IMR-90 (cell line): Measurements from ENCODE around the gene PSTK. TPM values are rescaled to one million over a fixed set of nuclear protein-coding genes. Genes with fewer than 3 reads are reported as not detected.
A peak's percentile ranks its signal among the peaks of the same experiment; 100 is the strongest.

ENCODE experiments used
- ATAC-seq: fragments of 200-7000 bp; cut with Tn5 transposase; 2 replicates; pipeline ENCODE4 v1.9.1; 2020; ENCODE audit warnings: low read depth, mild to moderate bottlenecking, moderate library complexity
- BruUV-seq: library from RNA; stranded (reverse); fragments of 400-500 nt; replicated peaks from 2 replicates; lab custom pipeline; 2021; lab: Mats Ljungman, UMichigan
- CTCF ChIA-PET: fragments of 300-600 bp; formaldehyde crosslinking; extraction: SDS; loops from one replicate; lab custom pipeline; 2021; ENCODE audit warnings: antibody characterized with exemption; lab: Yijun Ruan, JAX
- POLR2A ChIA-PET: fragments of 300-600 bp; sonication (Branson Sonifier 250); formaldehyde crosslinking; loops from one replicate; lab custom pipeline; 2022; ENCODE audit warnings: antibody characterized with exemption; ENCODE audit not compliant: unreplicated experiment; lab: Charles Lee
- DNase-seq: peaks from one replicate; pipeline ENCODE4 v3.0.0; 2013
- H2AFZ ChIP-seq: replicated peaks from 2 replicates; pipeline ENCODE3; 2013; ENCODE audit warnings: low read length, mild to moderate bottlenecking; ENCODE audit not compliant: poor library complexity
- H2AK5ac ChIP-seq: 2 replicates; pipeline ENCODE4 v1.6.1; 2013; ENCODE audit warnings: low read depth, low read length, inconsistent platforms
- H2AK9ac ChIP-seq: replicated peaks from 2 replicates; pipeline ENCODE3; 2013; ENCODE audit warnings: mild to moderate bottlenecking, low read depth, low read length, moderate library complexity; ENCODE audit not compliant: poor library complexity
- H2BK120ac ChIP-seq: 2 replicates; pipeline ENCODE4 v1.6.1; 2013; ENCODE audit warnings: low read depth, low read length, inconsistent platforms
- H2BK15ac ChIP-seq: 3 replicates; pipeline ENCODE4 v1.6.1; 2013; ENCODE audit warnings: low read depth, low read length, inconsistent platforms
- H2BK20ac ChIP-seq: 2 replicates; pipeline ENCODE4 v1.6.1; 2013; ENCODE audit warnings: low read depth, mild to moderate bottlenecking, inconsistent platforms, low read length, moderate library complexity
- H2BK5ac ChIP-seq: 2 replicates; pipeline ENCODE4 v1.6.1; 2013; ENCODE audit warnings: mild to moderate bottlenecking, low read depth, low read length, inconsistent platforms; ENCODE audit not compliant: poor library complexity, severe bottlenecking
- H3K14ac ChIP-seq: replicated peaks from 2 replicates; pipeline ENCODE4 v1.6.1; 2013; ENCODE audit warnings: low read depth, low read length, inconsistent platforms
- H3K18ac ChIP-seq: 2 replicates; pipeline ENCODE4 v1.6.1; 2013; ENCODE audit warnings: low read depth, low read length, control low read depth
- H3K23ac ChIP-seq: 2 replicates; pipeline ENCODE4 v1.6.1; 2013; ENCODE audit warnings: low read depth, low read length, inconsistent platforms
- H3K27ac ChIP-seq: 2 replicates; pipeline ENCODE4 v1.5.1; 2013; ENCODE audit warnings: mild to moderate bottlenecking, control low read depth, low read length; ENCODE audit not compliant: insufficient read depth
- H3K27me3 ChIP-seq: 2 replicates; pipeline ENCODE4 v1.6.1; 2013; ENCODE audit warnings: low read length; ENCODE audit not compliant: control insufficient read depth, insufficient read depth
- H3K36me3 ChIP-seq: 2 replicates; pipeline ENCODE4 v1.6.1; 2013; ENCODE audit warnings: low read length, mixed read lengths; ENCODE audit not compliant: control insufficient read depth, insufficient read depth
- H3K4ac ChIP-seq: 2 replicates; pipeline ENCODE4 v1.6.1; 2013; ENCODE audit warnings: low read depth, low read length, inconsistent platforms
- H3K4me1 ChIP-seq: 2 replicates; pipeline ENCODE4 v1.6.1; 2013; ENCODE audit warnings: low read length, mixed read lengths; ENCODE audit not compliant: control insufficient read depth, insufficient read depth
- H3K4me2 ChIP-seq: 2 replicates; pipeline ENCODE4 v1.6.1; 2013; ENCODE audit warnings: low read depth, mild to moderate bottlenecking, control low read depth, low read length, moderate library complexity
- H3K4me3 ChIP-seq: 2 replicates; pipeline ENCODE4 v1.5.1; 2013; ENCODE audit warnings: low read depth, mild to moderate bottlenecking, control low read depth, low read length, moderate library complexity; ENCODE audit not compliant: insufficient read depth
- H3K56ac ChIP-seq: 2 replicates; pipeline ENCODE4 v1.6.1; 2013; ENCODE audit warnings: low read length, inconsistent platforms; ENCODE audit not compliant: insufficient read depth; ENCODE audit errors: extremely low read depth
- H3K79me1 ChIP-seq, 2 experiments: 2 replicates each; pipeline ENCODE4 v1.6.1; 2013; ENCODE audit warnings: low read length in 2 of 2, inconsistent platforms in 1 of 2, low read depth in 1 of 2
- H3K9ac ChIP-seq: 2 replicates; pipeline ENCODE4 v1.6.1; 2013; ENCODE audit warnings: low read depth, low read length, control low read depth
- H3K9me1 ChIP-seq: 2 replicates; pipeline ENCODE4 v1.6.1; 2013; ENCODE audit warnings: low read length, inconsistent platforms; ENCODE audit not compliant: insufficient read depth
- H3K9me3 ChIP-seq: 2 replicates; pipeline ENCODE4 v1.6.1; 2013; ENCODE audit warnings: low read length; ENCODE audit not compliant: control insufficient read depth, insufficient read depth
- H4K20me1 ChIP-seq: 2 replicates; pipeline ENCODE4 v1.6.1; 2013; ENCODE audit warnings: low read length, inconsistent platforms; ENCODE audit not compliant: insufficient read depth
- H4K5ac ChIP-seq: 2 replicates; pipeline ENCODE4 v1.6.1; 2013; ENCODE audit warnings: mild to moderate bottlenecking, low read depth, low read length, control low read depth
- H4K8ac ChIP-seq, 2 experiments: 2 replicates each; pipeline ENCODE4 v1.6.1; 2013; ENCODE audit warnings: low read depth in 2 of 2, low read length in 2 of 2, control low read depth in 1 of 2, inconsistent platforms in 1 of 2
- H4K91ac ChIP-seq: 2 replicates; pipeline ENCODE4 v1.6.1; 2013; ENCODE audit warnings: low read depth, low read length, inconsistent platforms; ENCODE audit not compliant: insufficient read depth
- CHD1 ChIP-seq: IDR thresholded peaks from 2 replicates; pipeline ENCODE4 v1.6.1; 2012; ENCODE audit warnings: low read depth, low read length, improper control_type of control experiment
- FOS ChIP-seq: fragments of 150-350 bp; IDR thresholded peaks from 2 replicates; pipeline ENCODE4 v1.6.1; 2016; ENCODE audit warnings: low read depth, low read length
- MAFK ChIP-seq: IDR thresholded peaks from 2 replicates; pipeline ENCODE4 v1.6.1; 2012; ENCODE audit warnings: low read depth, low read length, improper control_type of control experiment
- MAZ ChIP-seq: IDR thresholded peaks from 2 replicates; pipeline ENCODE4 v1.6.1; 2012; ENCODE audit warnings: low read depth, mild to moderate bottlenecking, low read length, improper control_type of control experiment, moderate library complexity, borderline replicate concordance
- MXI1 ChIP-seq: IDR thresholded peaks from 2 replicates; pipeline ENCODE4 v1.6.1; 2012; ENCODE audit warnings: low read depth, mild to moderate bottlenecking, low read length, moderate library complexity, borderline replicate concordance
- RAD21 ChIP-seq: IDR thresholded peaks from 2 replicates; pipeline ENCODE4 v1.6.1; 2012; ENCODE audit warnings: low read length, improper control_type of control experiment
- RFX5 ChIP-seq: IDR thresholded peaks from 2 replicates; pipeline ENCODE4 v1.8.0; 2012; ENCODE audit warnings: low read depth, mild to moderate bottlenecking, low read length, moderate library complexity
- USF2 ChIP-seq: fragments of 150-350 bp; IDR thresholded peaks from 2 replicates; pipeline ENCODE4 v1.6.1; 2017; ENCODE audit warnings: mild to moderate bottlenecking, antibody characterized with exemption, low read length, low read depth
- WGBS, 2 experiments: methylation state at CpG; one replicate each; pipeline versions ENCODE4 v1.1.5 to v1.1.7; 2013; ENCODE audit warnings: missing lambda C conversion rate in 2 of 2; ENCODE audit not compliant: insufficient read length in 1 of 2; ENCODE audit errors: extremely low coverage in 2 of 2; 5-methylcytosine and 5-hydroxymethylcytosine counted together
- dilution Hi-C: fragments of 300-500 bp; cut with HindIII; formaldehyde crosslinking; loops from one replicate; pipeline ENCODE4 v1.14.3; 2018; ENCODE audit warnings: low sequenced_read_pairs; ENCODE audit not compliant: unreplicated experiment
- in situ Hi-C: fragments of 300-500 bp; cut with MboI; formaldehyde crosslinking; loops from 3 replicates; pipeline ENCODE4 v1.14.3; 2019; ENCODE audit warnings: low sequenced_read_pairs, inconsistent platforms, mixed read lengths
- intact Hi-C: fragments of 100-400 bp; cut with micrococcal nuclease; formaldehyde crosslinking; loops from 2 replicates; pipeline ENCODE4 v1.10.0; 2022
- polyA plus RNA-seq, 3 experiments: library from polyadenylated mRNA; depleted of rRNA; stranded (reverse); fragments of >200 nt; gene quantifications; 2 replicates each; pipeline ENCODE4 v1.2.3, GENCODE V29; 2012; ENCODE audit warnings: low replicate concordance in 1 of 3
- total RNA-seq: library from RNA; depleted of rRNA; stranded (reverse); fragments of >200 nt; gene quantifications from 2 replicates; pipeline ENCODE4 v1.2.3, GENCODE V29; 2012
- TF ChIP-seq, protein P1 (sequence below): fragments of 150-350 bp; IDR thresholded peaks from 2 replicates; pipeline ENCODE4 v1.6.1; 2016; ENCODE audit warnings: low read depth, mild to moderate bottlenecking, low read length, moderate library complexity, borderline replicate concordance
- TF ChIP-seq, protein P2 (sequence below): conservative IDR thresholded peaks from 2 replicates; pipeline ENCODE4 v1.5.1; 2012; ENCODE audit warnings: mild to moderate bottlenecking, low read depth, low read length, improper control_type of control experiment

Gene PSTK
- total and polyA plus RNA-seq, 2 of the 4 experiments (the other 2 are of a cell fraction), result 4.1 to 4.2 TPM

- POLR2A ChIA-PET, result interaction anchor here (0.6 to 1.5 kb wide), 2 partner anchors 12 to 13 kb away, joined by 3 to 4 read pairs; no protein-coding TSS in a partner anchor
- Histone ChIP-seq H4K5ac (no peak overlapping the region), H3K23ac (peak overlapping the region; percentile 63), H3K56ac (0 out of 2 replicates have a peak overlapping the region, but pooled peaks have one; percentile 43), H2BK5ac (no peak overlapping the region), H3K4me3 (peak overlapping the region; percentile 66), H2AK5ac (no peak overlapping the region; the same call in 1 of the 2 replicates), H2BK15ac (no peak overlapping the region), H3K27ac (no peak overlapping the region; the same call in 1 of the 2 replicates), H2AK9ac (peak overlapping the region; percentile 97), H3K18ac (no peak overlapping the region), H3K9me3 (no peaks in the 10 kb centered on the region), H3K9me1 (no peaks in the 10 kb centered on the region), H3K4me1 (no peaks in the 10 kb centered on the region), H3K79me1 (peaks cover 14 to 30% of the 10 kb centered on the region in 2 experiments), H4K8ac (no peak overlapping the region), H3K36me3 (no peaks in the 10 kb centered on the region), H3K4me2 (peak overlapping the region; percentile 93), H3K27me3 (no peaks in the 10 kb centered on the region), H4K91ac (no peak overlapping the region), H2BK120ac (no peak overlapping the region), H3K14ac (no peak overlapping the region), H2BK20ac (no peak overlapping the region), H3K4ac (0 out of 2 replicates have a peak overlapping the region, but pooled peaks have one; percentile 1), H3K9ac (peak overlapping the region; percentile 83), H4K20me1 (no peaks in the 10 kb centered on the region; the same call in 1 of the 2 replicates), H2AFZ (peak overlapping the region; percentile 100)
- 0% methylated on average over 7 of the region's 30 CpGs; no CpG with 5 or more reads in 1 of the 2 experiments for WGBS, 2 experiments
- BruUV-seq, result no TSS peak
- in situ Hi-C loops (no loop called here), dilution Hi-C loops (no loop called here), intact Hi-C loops (loop anchor here (2.0 kb wide), 1 partner anchor 51 kb away; no protein-coding TSS in a partner anchor)
- DNase-seq (peak; percentile 62), ATAC-seq (peak; percentile 25; the same call in 1 of the 2 replicates)
- CTCF ChIA-PET, result interaction anchor here (0.7 to 0.9 kb wide), 2 partner anchors 8 to 27 kb away, joined by 3 read pairs; no protein-coding TSS in a partner anchor
- TF ChIP-seq FOS (no peak), MAFK (no peak), CHD1 (no peak; the same call in 1 of the 2 replicates), USF2 (peak; percentile 72), MXI1 (peak; percentile 99), RAD21 (no peak), MAZ (no peak), RFX5 (no peak)
- TF ChIP-seq, protein P1, sequence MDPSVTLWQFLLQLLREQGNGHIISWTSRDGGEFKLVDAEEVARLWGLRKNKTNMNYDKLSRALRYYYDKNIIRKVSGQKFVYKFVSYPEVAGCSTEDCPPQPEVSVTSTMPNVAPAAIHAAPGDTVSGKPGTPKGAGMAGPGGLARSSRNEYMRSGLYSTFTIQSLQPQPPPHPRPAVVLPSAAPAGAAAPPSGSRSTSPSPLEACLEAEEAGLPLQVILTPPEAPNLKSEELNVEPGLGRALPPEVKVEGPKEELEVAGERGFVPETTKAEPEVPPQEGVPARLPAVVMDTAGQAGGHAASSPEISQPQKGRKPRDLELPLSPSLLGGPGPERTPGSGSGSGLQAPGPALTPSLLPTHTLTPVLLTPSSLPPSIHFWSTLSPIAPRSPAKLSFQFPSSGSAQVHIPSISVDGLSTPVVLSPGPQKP, result no peak
- TF ChIP-seq, protein P2, sequence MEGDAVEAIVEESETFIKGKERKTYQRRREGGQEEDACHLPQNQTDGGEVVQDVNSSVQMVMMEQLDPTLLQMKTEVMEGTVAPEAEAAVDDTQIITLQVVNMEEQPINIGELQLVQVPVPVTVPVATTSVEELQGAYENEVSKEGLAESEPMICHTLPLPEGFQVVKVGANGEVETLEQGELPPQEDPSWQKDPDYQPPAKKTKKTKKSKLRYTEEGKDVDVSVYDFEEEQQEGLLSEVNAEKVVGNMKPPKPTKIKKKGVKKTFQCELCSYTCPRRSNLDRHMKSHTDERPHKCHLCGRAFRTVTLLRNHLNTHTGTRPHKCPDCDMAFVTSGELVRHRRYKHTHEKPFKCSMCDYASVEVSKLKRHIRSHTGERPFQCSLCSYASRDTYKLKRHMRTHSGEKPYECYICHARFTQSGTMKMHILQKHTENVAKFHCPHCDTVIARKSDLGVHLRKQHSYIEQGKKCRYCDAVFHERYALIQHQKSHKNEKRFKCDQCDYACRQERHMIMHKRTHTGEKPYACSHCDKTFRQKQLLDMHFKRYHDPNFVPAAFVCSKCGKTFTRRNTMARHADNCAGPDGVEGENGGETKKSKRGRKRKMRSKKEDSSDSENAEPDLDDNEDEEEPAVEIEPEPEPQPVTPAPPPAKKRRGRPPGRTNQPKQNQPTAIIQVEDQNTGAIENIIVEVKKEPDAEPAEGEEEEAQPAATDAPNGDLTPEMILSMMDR, result 0 out of 2 replicates have a peak, but pooled peaks have one; percentile 0
These were observed 27.6 kb downstream of the PSTK start for GRCh38 chr10:123007558-123008354.
